HS-5 (cell line): ENCODE data around the gene NISCH.

Experiments used
- DNase-seq: peaks from one replicate; pipeline ENCODE4 v3.0.0-alpha.2; 2012; ENCODE audit warnings: low read depth

Gene NISCH

GRCh38 chr3:52435246-52436101 lies 19.9 kb upstream of the NISCH start:
- DNase-seq: no peak

- no peak for DNase-seq
These were observed 18.8 kb upstream of the NISCH start for GRCh38 chr3:52436500-52437149.

GRCh38 chr3:52437326-52438103 lies 17.9 kb upstream of the NISCH start:
- DNase-seq: no peak

GRCh38 chr3:52438104-52438376 lies 17.4 kb upstream of the NISCH start:
- DNase-seq: no peak

GRCh38 chr3:52438579-52439425 lies 16.6 kb upstream of the NISCH start:
- no peak for DNase-seq

GRCh38 chr3:52439426-52440248 lies 15.8 kb upstream of the NISCH start:
- no peak for DNase-seq

- DNase-seq: no peak
These were observed 15.2 kb upstream of the NISCH start for GRCh38 chr3:52440249-52440551.

- DNase-seq: no peak
These were observed 14.7 kb upstream of the NISCH start for GRCh38 chr3:52440671-52441070.

- no peak for DNase-seq
These were observed 14.2 kb upstream of the NISCH start for GRCh38 chr3:52441091-52441771.

GRCh38 chr3:52441772-52442332 lies 13.6 kb upstream of the NISCH start:
- DNase-seq: no peak

GRCh38 chr3:52442409-52443267 lies 12.8 kb upstream of the NISCH start:
- no peak for DNase-seq

- no peak for DNase-seq
These were observed 12.2 kb upstream of the NISCH start for GRCh38 chr3:52443268-52443610.

GRCh38 chr3:52443791-52444687 lies 11.4 kb upstream of the NISCH start:
- DNase-seq: no peak

GRCh38 chr3:52444860-52445793 lies 10.3 kb upstream of the NISCH start, which contains the start of gene SEMA3G:
Gene SEMA3G, minus strand, starts transcription at chr3:52445103. Its CDS starts 76 bp downstream, at chr3:52445027.
- DNase-seq: no peak

GRCh38 chr3:52446042-52446441 lies 9.4 kb upstream of the NISCH start:
- DNase-seq: no peak

- no peak for DNase-seq
These were observed 8.5 kb upstream of the NISCH start for GRCh38 chr3:52446631-52447511.
